ENCODE results near the gene TMEM204.

Gene TMEM204

GRCh38 chr16:1557576-1557975, 24.1 kb downstream of the TMEM204 start:
- no peak for DNase-seq (ENCODE audit: low spot score)

DNA sequence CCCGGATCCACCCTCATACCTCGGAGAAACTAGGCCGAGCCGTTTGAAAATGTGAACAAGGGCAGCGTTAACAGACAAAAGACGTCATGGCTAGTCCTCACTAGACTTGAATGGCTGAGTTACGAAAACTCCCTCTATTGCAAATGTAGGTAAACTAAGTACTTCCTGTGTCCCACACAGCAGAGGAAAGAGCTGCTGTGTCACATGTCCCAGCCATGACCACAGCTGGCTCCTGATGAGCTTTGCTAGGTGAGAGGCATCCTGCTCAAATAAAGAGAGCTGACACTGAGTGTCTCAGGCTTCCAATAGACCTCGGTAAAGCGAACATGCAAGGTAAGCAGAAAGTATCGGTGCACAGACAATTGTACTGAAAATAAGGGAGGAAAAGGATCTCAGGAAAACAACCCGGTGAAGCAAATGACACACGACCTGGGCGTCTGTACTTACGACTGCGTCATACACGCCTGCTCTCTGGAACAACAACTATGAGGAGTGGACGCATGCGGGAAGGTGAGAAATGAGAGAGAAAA, 26.0 kb downstream of the TMEM204 start:
- no peak for DNase-seq (ENCODE audit: low spot score)

DNA sequence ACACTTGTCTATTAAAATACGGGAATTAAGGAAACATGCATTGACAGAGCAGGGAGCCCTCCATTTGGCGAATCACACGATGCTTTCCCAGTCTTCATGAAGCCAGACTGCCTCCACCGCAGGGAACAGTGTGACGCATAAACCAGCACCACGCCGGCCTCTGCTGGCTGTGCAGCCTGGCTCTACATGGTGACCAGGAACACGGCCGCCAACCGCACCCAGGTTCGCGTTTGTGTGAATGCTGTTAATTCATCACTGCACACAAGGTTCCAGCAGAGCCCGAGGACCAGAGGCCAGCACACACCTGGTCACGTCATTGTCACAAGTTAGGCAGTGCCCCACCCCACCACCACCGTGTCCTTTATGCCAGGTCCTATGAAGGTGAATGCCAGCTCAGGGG, 26.7 kb downstream of the TMEM204 start:
- DNase-seq (ENCODE audit: low spot score): no peak

DNA sequence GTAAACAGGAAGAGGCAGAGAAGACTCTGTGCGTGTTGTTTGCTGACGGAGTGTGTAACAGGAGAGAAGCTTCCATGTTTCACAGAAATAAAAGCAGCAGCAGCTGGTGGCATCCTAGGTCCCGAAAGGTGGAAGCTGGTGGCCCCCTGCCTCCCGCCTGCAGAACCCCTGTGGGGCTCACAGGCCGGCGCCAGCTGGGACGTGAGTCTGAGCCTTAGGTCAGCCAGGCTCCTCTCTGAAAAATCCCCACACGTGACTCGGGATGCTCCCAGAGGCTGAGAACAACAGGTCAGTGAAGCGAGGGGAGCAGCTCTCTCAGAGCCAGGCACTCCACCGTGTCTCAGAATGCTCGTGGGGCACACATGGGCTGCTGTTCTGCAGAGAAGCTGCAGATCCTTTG, 27.4 kb downstream of the TMEM204 start:
- DNase-seq (ENCODE audit: low spot score): no peak

GRCh38 chr16:1561266-1561665, 27.8 kb downstream of the TMEM204 start:
- DNase-seq (ENCODE audit: low spot score): no peak

- DNase-seq (ENCODE audit: low spot score): no peak
Observed at GRCh38 chr16:1561836-1562235, 28.4 kb downstream of the TMEM204 start.

DNA sequence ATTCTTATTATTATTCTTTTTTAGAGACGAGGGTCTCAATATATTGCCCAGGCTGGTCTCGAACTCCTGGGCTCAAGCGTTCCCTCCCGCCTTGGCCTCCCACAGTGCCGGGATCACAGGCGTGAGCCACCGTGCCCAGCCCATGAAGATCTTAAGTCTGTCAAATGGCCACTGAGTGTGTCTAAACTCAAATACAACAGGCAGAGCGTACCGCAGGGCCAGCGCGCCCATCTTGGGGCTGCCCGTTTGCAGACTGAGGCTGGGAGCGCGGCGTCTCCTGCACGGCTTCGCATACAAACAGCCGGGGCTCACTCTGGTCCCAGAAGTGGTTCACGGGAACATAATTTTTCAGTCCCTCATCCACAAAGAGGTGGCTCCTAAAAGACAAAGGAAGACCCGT, 30.3 kb downstream of the TMEM204 start:
- no peak for DNase-seq (ENCODE audit: low spot score)

DNA sequence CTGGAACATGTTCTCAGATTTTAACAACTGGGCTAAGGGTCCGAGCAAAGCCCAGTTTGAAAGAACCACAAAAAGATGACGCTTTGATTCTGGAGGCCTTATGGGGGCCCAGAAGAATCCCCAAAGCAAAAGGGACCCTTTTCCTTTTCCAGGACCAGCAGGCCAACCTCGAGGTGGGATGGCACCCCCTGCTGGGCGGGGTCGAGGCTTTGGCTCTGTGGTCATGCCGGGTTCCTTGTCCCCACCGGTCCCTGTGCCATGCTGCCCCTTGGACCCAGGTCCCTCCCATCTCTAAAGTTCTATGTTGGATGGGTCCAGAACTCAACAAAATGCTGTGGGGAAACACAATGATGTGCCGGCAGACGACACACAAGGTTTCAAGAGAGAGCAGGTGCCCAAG, 30.9 kb downstream of the TMEM204 start:
- DNase-seq (ENCODE audit: low spot score): no peak

- no peak for DNase-seq (ENCODE audit: low spot score)
Observed at GRCh38 chr16:1565083-1565805, 31.8 kb downstream of the TMEM204 start.

GRCh38 chr16:1567988-1568387, 34.5 kb downstream of the TMEM204 start:
- DNase-seq (ENCODE audit: low spot score): no peak

- DNase-seq (ENCODE audit: low spot score): no peak
Observed at GRCh38 chr16:1571012-1571671, 37.7 kb downstream of the TMEM204 start.

DNA sequence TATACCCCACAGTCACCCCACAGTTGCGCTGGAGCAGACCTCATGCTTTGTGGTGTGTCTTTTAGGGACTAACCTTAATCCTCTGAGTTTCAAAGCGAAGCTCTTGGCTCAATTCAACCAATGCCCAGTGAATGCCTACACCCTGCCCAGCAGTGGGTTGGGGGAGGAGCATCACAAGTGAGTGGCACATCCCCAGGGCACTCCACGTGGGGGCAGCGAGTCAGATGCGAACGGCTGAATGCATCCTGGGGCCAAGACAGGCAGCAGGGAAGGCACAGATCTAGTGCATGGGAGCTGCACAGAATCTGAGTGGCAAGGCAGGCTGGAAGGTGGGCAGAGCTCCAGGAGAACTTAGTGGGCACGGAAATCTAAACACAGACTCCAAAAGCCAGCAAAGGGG, 39.2 kb downstream of the TMEM204 start:
- no peak for DNase-seq (ENCODE audit: low spot score)

GRCh38 chr16:1573301-1573700, 39.8 kb downstream of the TMEM204 start:
- no peak for DNase-seq (ENCODE audit: low spot score)

GRCh38 chr16:1575578-1575977, 42.1 kb downstream of the TMEM204 start:
- peak; percentile 7 for DNase-seq (ENCODE audit: low spot score)

- DNase-seq (ENCODE audit: low spot score): no peak
Observed at GRCh38 chr16:1579214-1579613, 45.7 kb downstream of the TMEM204 start.

- no peak for DNase-seq (ENCODE audit: low spot score)
Observed at GRCh38 chr16:1580256-1580655, 46.8 kb downstream of the TMEM204 start.

DNA sequence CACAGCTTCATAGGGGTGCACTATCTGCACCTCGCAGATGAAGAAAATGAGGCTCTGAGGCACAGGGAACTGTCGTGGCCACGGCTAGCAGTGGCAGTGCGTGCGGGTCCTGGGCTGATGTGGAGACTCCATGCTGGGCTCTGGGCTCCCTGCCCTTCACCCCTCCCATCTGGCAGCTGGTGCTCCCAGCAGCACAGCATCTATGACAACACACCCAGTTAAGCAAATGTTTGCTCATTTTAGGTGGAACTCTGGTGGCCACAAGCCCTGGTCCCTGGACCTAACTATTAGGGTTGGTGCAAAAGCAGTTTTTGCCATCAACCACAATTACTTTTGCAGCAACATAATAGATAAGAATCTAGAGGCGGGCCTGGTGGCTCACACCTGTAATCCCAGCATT, 47.5 kb downstream of the TMEM204 start:
- no peak for DNase-seq (ENCODE audit: low spot score)

DNA sequence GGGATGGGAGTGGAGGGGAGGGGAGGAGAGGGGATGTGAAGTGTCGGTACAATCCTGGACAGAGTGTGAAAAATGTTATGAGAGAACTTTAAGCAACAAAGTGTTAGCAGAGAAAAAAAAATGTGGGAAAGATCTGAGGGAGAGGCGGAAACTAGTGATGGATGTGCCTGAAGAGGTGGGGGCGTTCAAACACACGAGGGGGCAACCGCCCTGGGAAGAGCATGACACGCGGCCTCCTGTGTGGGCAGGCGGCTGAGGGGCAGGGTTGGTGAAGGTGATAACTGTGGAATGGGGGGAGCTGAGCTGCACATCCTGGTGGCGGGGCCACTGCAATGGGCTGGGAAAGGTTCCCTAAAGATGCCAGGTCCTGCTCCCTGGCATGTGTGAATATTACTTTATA, 48.3 kb downstream of the TMEM204 start:
- no peak for DNase-seq (ENCODE audit: low spot score)

- DNase-seq (ENCODE audit: low spot score): no peak
Observed at GRCh38 chr16:1583180-1583579, 49.7 kb downstream of the TMEM204 start.

DNA sequence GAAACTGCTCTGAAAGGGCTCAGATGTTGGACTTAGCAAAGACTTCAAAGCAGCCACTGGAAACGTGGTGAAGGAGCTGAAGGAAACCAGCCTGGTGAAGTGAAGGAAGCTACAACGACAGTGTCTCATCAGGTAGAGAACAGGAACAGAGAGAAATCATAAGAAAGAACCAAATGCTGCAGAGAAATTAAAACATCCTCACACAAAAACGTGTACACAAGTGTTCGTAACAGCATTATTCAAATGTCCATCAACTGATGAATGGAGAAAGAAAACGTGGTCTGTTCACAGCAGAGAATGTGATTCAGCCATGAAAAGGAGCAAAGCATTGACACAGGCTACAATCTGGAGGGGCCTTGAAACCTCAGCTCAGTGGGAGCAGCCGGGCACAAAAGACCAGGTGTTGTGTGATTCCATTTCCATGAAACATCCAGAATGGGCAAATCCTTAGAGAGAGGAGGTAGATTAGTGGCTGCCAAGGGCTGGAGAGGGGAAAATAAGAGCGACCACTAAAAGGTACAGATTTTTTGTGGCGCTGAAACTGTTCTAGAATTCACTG, 51.5 kb downstream of the TMEM204 start:
- no peak for DNase-seq (ENCODE audit: low spot score)

DNA sequence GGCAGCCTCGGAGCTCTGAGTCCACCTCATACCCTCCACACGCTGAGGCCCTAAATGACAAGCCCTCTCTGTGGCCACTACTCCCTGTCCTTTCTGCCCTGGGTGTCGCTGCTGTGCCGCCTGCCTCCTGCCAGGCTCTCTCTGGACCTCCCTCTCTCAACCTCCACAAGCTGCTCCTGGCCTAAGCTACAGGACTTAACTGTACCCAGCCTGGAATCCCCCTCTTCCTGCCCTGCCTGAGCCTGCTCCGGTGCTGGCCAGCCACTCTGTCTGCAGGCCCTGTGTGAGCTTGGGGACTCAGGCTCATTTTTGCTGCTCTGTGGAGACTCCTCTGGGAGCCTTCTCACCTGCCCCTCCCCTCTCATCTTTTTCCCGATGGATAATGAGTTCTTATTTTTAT, 56.9 kb downstream of the TMEM204 start:
- no peak for DNase-seq (ENCODE audit: low spot score)

- DNase-seq (ENCODE audit: low spot score): no peak
Observed at GRCh38 chr16:1590930-1591705, 57.7 kb downstream of the TMEM204 start.

DNA sequence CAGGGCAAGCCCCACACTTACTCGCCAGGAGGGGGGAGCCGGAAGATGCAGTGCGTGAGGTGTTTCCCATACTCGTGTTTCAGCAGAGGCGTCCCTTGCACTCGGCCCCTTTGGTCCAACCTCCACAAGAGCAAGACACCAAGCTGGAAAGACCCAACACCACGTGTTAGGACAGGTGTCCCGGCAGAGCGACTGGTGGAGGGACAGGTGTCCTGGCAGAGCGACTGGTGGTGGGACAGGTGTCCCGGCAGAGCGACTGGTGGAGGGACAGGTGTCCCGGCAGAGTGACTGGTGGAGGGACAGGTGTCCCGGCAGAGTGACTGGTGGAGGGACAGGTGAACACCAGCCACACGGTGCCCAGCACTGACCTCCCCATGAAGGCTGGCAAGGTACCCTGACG, 59.0 kb downstream of the TMEM204 start:
- no peak for DNase-seq (ENCODE audit: low spot score)
